Activated naive CD4-positive, alpha-beta T cell treated with anti-CD3 and anti-CD28 coated beads for 36 hours (primary cell): ENCODE measurements around the gene MAD1L1. TPM values are rescaled to one million over a fixed set of nuclear protein-coding genes. Genes with fewer than 3 reads are reported as not detected.

Source experiments
- CTCF ChIA-PET: fragments of 350-600 bp; sonication (Branson Sonifier 250); formaldehyde crosslinking; loops from one replicate; lab custom pipeline; 2021; ENCODE audit warnings: antibody characterized with exemption; lab: Charles Lee
- DNase-seq: peaks from one replicate; pipeline ENCODE4 v3.0.0-alpha.2; 2020
- H3K27ac Mint-ChIP-seq: one replicate; pipeline ENCODE4 v1.8.0; 2021; ENCODE audit warnings: mild to moderate bottlenecking, mixed read lengths
- H3K27me3 Mint-ChIP-seq: one replicate; pipeline ENCODE4 v1.8.0; 2021; ENCODE audit warnings: low read depth, mixed read lengths
- H3K36me3 Mint-ChIP-seq: one replicate; pipeline ENCODE4 v1.8.0; 2021; ENCODE audit warnings: low read depth, mixed read lengths
- H3K4me1 Mint-ChIP-seq: one replicate; pipeline ENCODE4 v1.8.0; 2021; ENCODE audit warnings: low read depth, mixed read lengths
- H3K4me3 Mint-ChIP-seq: one replicate; pipeline ENCODE4 v1.8.0; 2021; ENCODE audit warnings: mild to moderate bottlenecking, moderate library complexity, mixed read lengths
- H3K9me3 Mint-ChIP-seq: one replicate; pipeline ENCODE4 v1.8.0; 2021; ENCODE audit warnings: mixed read lengths
- intact Hi-C: fragments of 100-400 bp; cut with micrococcal nuclease; formaldehyde crosslinking; loops from one replicate; pipeline ENCODE4 v1.15.1; 2023
- total RNA-seq, 2 experiments: library from RNA; stranded (reverse); gene quantifications; one replicate each; pipeline ENCODE4 v1.2.3, GENCODE V29; 2021

MAD1L1 gene
- total RNA-seq, 2 experiments from 2014 or later: 37.5 to 40.2 TPM

- DNase-seq: no peak
- Mint-ChIP-seq H3K27ac (no peak overlapping the region), H3K36me3 (no peaks in the 10 kb centered on the region), H3K27me3 (no peaks in the 10 kb centered on the region), H3K4me3 (no peak overlapping the region), H3K4me1 (no peaks in the 10 kb centered on the region), H3K9me3 (no peaks in the 10 kb centered on the region)
- CTCF ChIA-PET: no interaction called here
- intact Hi-C loops: no loop called here
Measured at GRCh38 chr7:1810521-1810920, 422.2 kb downstream of the MAD1L1 start.

DNA sequence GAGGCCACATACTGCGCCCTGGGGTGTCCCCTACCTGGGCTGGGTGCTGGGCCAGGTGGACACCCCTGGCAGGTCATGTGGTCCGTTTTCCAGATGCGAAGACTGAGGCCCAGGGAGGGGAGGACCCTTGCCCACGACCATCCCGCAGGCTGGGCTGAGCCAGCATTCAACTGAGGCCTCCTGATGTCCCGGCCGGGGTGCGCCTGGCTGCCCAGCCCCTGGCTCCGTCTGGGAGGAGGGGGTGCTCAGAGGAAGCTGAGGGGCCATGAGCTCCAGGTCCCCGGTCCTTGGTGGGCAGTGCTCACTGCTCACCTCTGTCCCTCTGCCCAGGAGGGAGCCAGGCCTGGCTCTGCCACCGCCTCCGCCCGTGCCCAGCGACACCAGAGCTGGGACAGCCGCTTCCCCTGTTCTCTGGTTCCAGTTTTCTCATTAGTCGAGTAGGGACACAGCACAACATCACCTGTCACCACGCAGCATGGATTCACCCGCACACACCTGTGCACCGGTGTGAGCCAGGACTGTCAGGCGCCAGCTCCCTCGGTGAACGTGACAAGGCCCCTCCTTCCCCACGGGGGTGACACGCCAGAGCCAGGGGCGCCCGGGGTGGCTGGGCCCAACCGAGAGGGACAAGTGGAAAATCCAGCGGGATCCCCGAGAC lies 423.0 kb downstream of the MAD1L1 start:
- intact Hi-C loops: no loop called here
- no peaks in the 10 kb centered on the region for H3K36me3 Mint-ChIP-seq
- H3K4me1 Mint-ChIP-seq: no peaks in the 10 kb centered on the region
- no peak overlapping the region for H3K27ac Mint-ChIP-seq
- no peaks in the 10 kb centered on the region for H3K9me3 Mint-ChIP-seq
- DNase-seq: no peak
- no peak overlapping the region for H3K4me3 Mint-ChIP-seq
- no peaks in the 10 kb centered on the region for H3K27me3 Mint-ChIP-seq
- CTCF ChIA-PET: no interaction called here

GRCh38 chr7:1809070-1809469 lies 423.7 kb downstream of the MAD1L1 start:
- Mint-ChIP-seq H3K4me3 (no peak overlapping the region), H3K27me3 (no peaks in the 10 kb centered on the region), H3K9me3 (no peaks in the 10 kb centered on the region), H3K27ac (no peak overlapping the region), H3K4me1 (no peaks in the 10 kb centered on the region), H3K36me3 (no peaks in the 10 kb centered on the region)
- CTCF ChIA-PET: no interaction called here
- intact Hi-C loops: no loop called here
- no peak for DNase-seq

DNA sequence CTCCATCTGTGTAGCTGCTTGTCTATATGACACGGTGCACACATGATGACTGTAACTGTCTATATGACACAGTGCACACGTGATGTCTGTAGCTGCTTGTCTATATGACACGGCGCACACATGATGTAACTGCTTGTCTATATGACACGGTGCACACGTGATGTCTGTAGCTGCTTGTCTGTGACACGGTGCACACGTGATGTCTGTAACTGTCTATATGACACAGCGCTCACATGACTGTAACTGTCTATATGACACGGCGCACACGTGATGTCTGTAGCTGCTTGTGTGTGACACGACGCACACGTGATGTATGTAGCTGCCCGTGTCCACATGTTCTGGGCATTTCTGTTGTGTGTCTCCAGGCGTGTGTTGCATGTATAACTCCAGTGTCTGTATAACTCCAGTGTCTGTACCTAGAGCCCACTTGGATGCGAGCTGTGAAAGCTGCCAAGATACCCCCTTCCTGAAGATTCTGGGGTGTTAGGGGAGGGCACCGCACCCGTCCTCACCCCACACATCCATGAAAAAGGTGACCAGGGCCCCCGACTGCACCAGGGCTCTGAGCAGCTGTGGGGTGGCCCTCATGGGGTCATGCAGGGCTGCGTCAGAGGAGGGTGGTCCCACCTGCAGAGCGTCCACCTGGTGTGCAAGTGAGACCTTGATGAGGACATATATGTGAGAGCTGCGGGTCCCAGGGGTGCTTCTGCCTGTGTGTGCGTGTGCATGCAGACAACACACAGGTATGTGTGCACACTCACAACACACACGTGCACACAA lies 424.7 kb downstream of the MAD1L1 start:
- Mint-ChIP-seq H3K36me3 (no peaks in the 10 kb centered on the region), H3K4me3 (no peak overlapping the region), H3K27me3 (no peaks in the 10 kb centered on the region), H3K9me3 (no peaks in the 10 kb centered on the region), H3K27ac (no peak overlapping the region), H3K4me1 (no peaks in the 10 kb centered on the region)
- CTCF ChIA-PET: no interaction called here
- intact Hi-C loops: no loop called here
- DNase-seq: no peak

DNA sequence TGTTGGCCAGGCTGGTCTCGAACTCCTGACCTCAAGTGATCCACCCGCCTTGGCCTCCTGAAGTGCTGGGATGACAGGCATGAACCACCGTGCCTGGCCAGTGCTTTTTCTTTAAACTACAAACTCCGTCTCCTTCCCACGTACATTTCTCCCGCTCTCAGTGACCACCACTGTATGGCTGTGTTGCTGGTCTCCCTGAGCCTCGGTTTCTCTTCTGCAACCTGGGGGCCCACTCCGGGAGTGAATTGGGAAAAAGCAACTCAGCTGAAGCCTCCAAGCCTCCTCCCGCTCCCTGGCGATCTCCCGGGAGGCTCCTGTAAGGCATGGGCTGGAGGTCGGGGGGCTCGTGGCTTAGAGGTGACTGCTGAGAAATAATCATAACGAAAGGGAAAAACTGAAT lies 426.4 kb downstream of the MAD1L1 start:
- H3K9me3 Mint-ChIP-seq: no peaks in the 10 kb centered on the region
- no peaks in the 10 kb centered on the region for H3K4me1 Mint-ChIP-seq
- H3K36me3 Mint-ChIP-seq: no peaks in the 10 kb centered on the region
- intact Hi-C loops: no loop called here
- CTCF ChIA-PET: no interaction called here
- no peaks in the 10 kb centered on the region for H3K27me3 Mint-ChIP-seq
- no peak for DNase-seq
- no peak overlapping the region for H3K4me3 Mint-ChIP-seq
- H3K27ac Mint-ChIP-seq: no peak overlapping the region

GRCh38 chr7:1804310-1804709 lies 428.4 kb downstream of the MAD1L1 start:
- CTCF ChIA-PET: no interaction called here
- no peak overlapping the region for H3K27ac Mint-ChIP-seq
- no peaks in the 10 kb centered on the region for H3K27me3 Mint-ChIP-seq
- intact Hi-C loops: no loop called here
- H3K4me1 Mint-ChIP-seq: no peaks in the 10 kb centered on the region
- no peak overlapping the region for H3K4me3 Mint-ChIP-seq
- H3K36me3 Mint-ChIP-seq: no peaks in the 10 kb centered on the region
- no peak for DNase-seq
- no peaks in the 10 kb centered on the region for H3K9me3 Mint-ChIP-seq

DNA sequence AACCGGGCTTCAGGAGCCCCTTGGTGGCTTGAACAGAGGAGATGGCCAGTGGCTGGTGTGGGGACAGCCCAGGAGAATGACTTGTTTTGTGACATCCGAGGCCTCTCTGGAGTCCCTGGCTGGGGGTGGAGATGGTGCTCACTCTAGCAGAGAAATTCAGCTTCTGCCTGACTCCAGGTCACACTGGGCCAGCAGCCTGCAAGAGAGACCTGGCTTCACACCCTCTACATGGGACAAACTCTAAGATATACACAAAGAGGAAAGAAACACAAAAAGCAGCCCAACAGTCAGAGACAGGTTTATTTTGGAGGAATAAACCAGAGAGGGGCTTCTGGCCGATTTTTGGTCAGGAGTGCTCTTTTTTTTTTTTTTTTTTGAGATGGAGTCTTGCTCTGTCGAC lies 429.8 kb downstream of the MAD1L1 start:
- no peak for DNase-seq
- H3K4me3 Mint-ChIP-seq: no peak overlapping the region
- H3K36me3 Mint-ChIP-seq: no peaks in the 10 kb centered on the region
- CTCF ChIA-PET: interaction anchor here (0.7 kb wide), 1 partner anchor 1085 kb away, joined by 3 read pairs; no protein-coding TSS in a partner anchor
- H3K27ac Mint-ChIP-seq: no peak overlapping the region
- no peaks in the 10 kb centered on the region for H3K9me3 Mint-ChIP-seq
- H3K27me3 Mint-ChIP-seq: no peaks in the 10 kb centered on the region
- intact Hi-C loops: no loop called here
- H3K4me1 Mint-ChIP-seq: no peaks in the 10 kb centered on the region

- H3K27me3 Mint-ChIP-seq: no peaks in the 10 kb centered on the region
- no peaks in the 10 kb centered on the region for H3K9me3 Mint-ChIP-seq
- H3K27ac Mint-ChIP-seq: no peak overlapping the region
- CTCF ChIA-PET: no interaction called here
- H3K4me3 Mint-ChIP-seq: no peak overlapping the region
- no peaks in the 10 kb centered on the region for H3K36me3 Mint-ChIP-seq
- no peak for DNase-seq
- H3K4me1 Mint-ChIP-seq: no peaks in the 10 kb centered on the region
- intact Hi-C loops: no loop called here
Measured at GRCh38 chr7:1800902-1801301, 431.8 kb downstream of the MAD1L1 start.

DNA sequence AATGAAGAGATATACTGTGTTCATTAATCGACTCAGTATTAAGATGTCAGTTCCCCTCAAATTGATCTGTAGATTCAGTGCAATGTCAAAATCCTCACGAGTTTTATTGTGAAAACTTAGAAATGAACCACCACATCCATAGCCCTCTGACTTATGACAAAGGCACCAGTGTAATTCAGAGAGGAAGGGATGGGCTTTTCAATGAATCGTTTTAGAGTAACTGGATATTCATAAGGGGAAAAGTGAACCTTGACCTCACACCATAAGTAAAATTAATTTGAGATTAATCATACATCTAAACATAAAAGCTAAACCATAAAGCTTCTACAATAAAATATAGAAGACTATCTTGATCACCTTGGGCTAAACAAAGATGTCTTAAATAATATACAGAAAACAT lies 434.6 kb downstream of the MAD1L1 start:
- Mint-ChIP-seq H3K4me3 (no peak overlapping the region), H3K36me3 (no peaks in the 10 kb centered on the region), H3K27me3 (peaks cover 3% of the 10 kb centered on the region), H3K4me1 (no peaks in the 10 kb centered on the region), H3K27ac (no peak overlapping the region), H3K9me3 (peaks cover 21% of the 10 kb centered on the region)
- DNase-seq: no peak
- intact Hi-C loops: no loop called here
- CTCF ChIA-PET: no interaction called here

DNA sequence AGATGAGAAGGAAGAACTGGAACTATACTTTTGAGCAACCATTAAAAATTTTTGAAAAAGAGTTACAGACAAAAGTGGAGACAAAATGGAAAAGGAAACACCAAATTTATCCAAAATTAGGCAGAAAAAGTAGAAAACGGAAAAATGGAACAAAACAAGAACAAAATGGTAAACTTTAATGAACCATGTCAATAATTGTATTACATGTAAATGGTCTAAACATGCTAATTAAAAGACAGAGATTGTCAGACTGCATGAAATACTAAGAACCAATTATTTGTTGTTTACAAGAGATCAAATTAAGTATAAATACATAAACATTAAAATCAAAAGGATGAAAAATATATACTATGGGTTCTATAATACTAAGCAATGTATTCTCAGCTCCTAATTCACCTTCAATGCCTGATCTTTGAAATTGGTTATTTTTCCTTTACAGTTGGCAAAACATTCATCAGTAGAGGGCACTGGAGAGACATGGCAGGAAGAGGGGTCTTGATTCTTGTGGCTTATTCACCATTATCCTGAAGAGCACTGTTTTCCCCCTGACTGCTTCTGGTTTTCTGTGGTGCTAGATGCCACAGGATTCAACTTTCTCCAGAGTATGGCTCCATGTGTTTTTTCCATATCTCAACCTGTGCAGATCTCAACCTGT lies 437.7 kb downstream of the MAD1L1 start:
- DNase-seq: no peak
- Mint-ChIP-seq H3K4me1 (no peaks in the 10 kb centered on the region), H3K9me3 (peaks cover 21% of the 10 kb centered on the region), H3K27me3 (peaks cover 3% of the 10 kb centered on the region), H3K36me3 (no peaks in the 10 kb centered on the region), H3K4me3 (no peak overlapping the region), H3K27ac (no peak overlapping the region)
- intact Hi-C loops: no loop called here
- CTCF ChIA-PET: interaction anchor here (1.3 kb wide), 1 partner anchor 216 kb away, joined by 4 read pairs; no protein-coding TSS in a partner anchor

GRCh38 chr7:1787681-1788235 lies 445.0 kb downstream of the MAD1L1 start:
- H3K4me3 Mint-ChIP-seq: no peak overlapping the region
- no peak for DNase-seq
- H3K36me3 Mint-ChIP-seq: no peaks in the 10 kb centered on the region
- CTCF ChIA-PET: no interaction called here
- H3K27ac Mint-ChIP-seq: no peak overlapping the region
- H3K9me3 Mint-ChIP-seq: peaks cover 7% of the 10 kb centered on the region
- intact Hi-C loops: no loop called here
- peaks cover 6% of the 10 kb centered on the region for H3K4me1 Mint-ChIP-seq
- H3K27me3 Mint-ChIP-seq: peaks cover 8% of the 10 kb centered on the region

GRCh38 chr7:1787241-1787640 lies 445.5 kb downstream of the MAD1L1 start:
- CTCF ChIA-PET: no interaction called here
- no peak for DNase-seq
- Mint-ChIP-seq H3K4me3 (no peak overlapping the region), H3K27me3 (peaks cover 8% of the 10 kb centered on the region), H3K9me3 (peaks cover 7% of the 10 kb centered on the region), H3K27ac (no peak overlapping the region), H3K36me3 (no peaks in the 10 kb centered on the region), H3K4me1 (peaks cover 6% of the 10 kb centered on the region)
- intact Hi-C loops: no loop called here
